ENCODE measurements around the gene HFM1.
"Not testable (repeated sequence)": the region's sequence is repeated elsewhere in the genome, so short reads cannot be mapped to it uniquely, and the experiment has no call there.

HFM1 gene

GRCh38 chr1:91372230-91372629, 32.4 kb downstream of the HFM1 start:
- DNase-seq, result not testable (repeated sequence)

DNA sequence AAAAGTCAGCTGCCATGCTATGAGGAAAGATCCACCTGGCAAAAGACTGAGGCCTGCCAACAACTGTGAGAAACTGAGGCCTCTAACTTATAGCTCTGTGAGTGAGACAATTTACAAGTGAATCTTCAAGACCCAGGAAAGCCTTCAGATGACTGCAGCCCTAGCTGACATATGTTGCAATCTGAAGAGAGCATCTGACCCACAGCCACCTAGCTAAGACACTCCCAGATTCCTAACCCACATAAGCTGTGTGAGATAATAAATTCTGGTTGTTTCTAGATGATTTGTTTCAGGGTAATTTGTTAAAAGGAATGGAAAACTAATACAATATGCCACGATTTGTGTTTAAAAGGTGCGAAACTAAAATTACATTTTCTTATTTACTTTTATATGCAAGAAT, 55.1 kb downstream of the HFM1 start:
- DNase-seq, result no peak

GRCh38 chr1:91346824-91347223, 57.8 kb downstream of the HFM1 start:
- DNase-seq, result no peak

DNA sequence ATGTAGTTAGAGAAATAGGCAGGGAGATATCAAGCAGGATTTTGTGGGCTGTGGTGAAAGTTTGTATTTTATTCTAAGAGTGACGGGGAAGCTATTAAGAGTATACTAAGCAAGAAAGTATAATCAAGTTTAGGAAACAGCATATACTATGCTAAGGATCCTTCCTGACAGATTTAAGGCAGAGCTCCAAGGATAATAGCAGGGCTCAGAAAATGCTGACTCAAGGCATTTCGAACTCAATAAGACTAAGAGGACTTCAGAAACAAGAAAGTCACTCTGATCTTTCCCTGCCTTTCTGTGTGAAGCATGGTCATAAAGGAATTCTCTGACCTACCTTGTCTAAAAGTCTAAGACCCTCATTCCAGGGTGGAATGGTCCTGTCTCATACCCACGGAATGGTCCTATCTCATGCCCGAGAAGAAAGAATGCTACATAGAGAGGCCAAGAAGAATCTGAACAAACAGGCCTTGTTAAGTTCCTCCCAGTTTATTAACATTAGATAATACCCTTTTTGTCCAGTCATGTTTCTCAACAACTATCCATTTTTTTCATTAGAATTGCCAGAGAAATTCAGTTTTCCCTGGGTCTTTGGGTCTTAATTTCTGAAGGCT, 59.1 kb downstream of the HFM1 start:
- no peak for DNase-seq

DNA sequence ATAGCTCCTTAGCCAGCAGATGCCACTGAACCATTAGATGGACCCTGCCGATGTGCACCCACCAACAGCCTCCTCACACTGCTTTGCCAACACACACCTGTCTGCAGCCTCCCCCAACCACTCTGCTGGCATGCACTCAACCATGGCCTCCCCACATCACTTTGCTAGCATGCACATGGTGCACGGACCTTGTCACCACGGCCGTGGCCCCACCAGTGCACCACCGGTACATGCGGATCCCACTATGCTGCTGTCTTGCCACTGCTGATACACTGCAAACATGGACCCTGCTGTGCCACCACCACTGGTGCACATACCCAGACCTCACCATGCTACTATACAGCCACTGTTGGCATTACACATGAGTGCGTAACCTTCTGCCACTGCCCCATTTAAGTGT, 66.1 kb downstream of the HFM1 start:
- DNase-seq, result no peak

DNA sequence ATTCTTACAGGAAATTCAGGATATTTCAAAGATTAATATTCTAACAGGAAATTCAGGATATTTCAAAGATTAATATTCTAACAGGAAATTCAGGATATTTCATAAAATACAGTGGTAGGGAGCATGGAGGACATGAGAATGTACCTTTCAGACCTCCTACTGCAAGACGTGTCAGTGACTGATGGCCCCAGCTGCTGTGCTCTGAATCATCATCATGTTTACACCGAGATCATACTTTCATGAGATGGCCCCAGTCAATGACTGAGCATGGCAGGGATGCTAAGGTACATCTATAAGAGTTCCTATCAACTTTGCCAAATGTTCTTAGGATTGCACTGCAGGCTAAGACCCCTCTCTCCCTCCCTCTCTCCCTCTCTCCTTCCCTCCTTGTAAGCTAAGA, 69.0 kb downstream of the HFM1 start:
- no peak for DNase-seq

GRCh38 chr1:91334856-91335255, 69.8 kb downstream of the HFM1 start:
- no peak for DNase-seq

GRCh38 chr1:91325456-91325855, 79.2 kb downstream of the HFM1 start:
- DNase-seq, result no peak

- no peak for DNase-seq
Observed at GRCh38 chr1:91314643-91315042, 90.0 kb downstream of the HFM1 start.

GRCh38 chr1:91311672-91312071, 93.0 kb downstream of the HFM1 start:
- no peak for DNase-seq

GRCh38 chr1:91308544-91308943, 96.1 kb downstream of the HFM1 start:
- DNase-seq, result no peak

GRCh38 chr1:91307784-91308409, 96.7 kb downstream of the HFM1 start:
- DNase-seq, result no peak

DNA sequence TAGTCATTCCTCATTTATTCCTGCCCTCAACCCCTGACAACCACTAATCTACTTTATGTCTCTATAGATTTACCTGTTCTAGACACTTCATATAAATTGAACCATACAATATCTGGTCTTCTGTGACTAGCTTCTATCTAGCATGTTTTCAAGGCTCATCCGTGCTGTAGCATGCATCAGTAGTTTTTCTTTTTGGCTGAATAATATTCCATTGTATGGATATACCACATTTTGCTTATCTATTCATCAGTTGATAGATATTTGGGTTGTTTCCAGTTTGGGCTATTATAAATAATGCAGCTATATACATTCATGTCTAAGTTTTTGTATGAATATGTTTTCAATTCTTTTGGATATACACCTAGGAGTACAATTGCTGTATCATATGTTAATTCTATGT, 101.5 kb downstream of the HFM1 start:
- no peak for DNase-seq

DNA sequence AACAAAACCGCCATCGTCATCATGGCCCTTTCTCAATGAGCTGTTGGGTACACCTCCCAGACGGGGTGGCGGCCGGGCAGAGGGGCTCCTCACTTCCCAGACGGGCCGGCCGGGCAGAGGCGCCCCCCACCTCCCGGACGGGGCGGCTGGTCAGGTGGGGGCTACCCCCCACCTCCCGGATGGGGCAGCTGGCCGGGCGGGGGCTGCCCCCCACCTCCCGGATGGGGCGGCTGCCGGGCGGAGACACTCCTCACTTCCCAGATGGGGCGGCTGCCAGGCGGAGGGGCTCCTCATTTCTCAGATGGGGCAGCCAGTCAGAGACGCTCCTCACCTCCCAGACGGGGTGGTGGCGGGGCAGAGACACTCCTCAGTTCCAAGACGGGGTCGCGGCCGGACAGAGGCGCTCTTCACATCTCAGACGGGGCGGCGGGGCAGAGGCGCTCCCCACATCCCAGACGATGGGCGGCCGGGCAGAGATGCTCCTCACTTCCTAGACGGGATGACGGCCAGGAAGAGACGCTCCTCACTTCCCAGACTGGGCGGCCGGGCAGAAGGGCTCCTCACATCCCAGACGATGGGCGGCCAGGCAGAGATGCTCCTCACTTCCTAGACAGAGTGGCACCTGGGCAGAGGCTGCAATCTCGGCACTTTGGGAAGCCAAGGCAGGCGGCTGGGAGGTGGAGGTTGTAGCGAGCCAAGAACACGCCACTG, 115.6 kb downstream of the HFM1 start:
- not testable (repeated sequence) for DNase-seq

GRCh38 chr1:91286962-91287317, 117.7 kb downstream of the HFM1 start:
- DNase-seq, result not testable (repeated sequence)

- not testable (repeated sequence) for DNase-seq
Observed at GRCh38 chr1:91286259-91286961, 118.2 kb downstream of the HFM1 start.

DNA sequence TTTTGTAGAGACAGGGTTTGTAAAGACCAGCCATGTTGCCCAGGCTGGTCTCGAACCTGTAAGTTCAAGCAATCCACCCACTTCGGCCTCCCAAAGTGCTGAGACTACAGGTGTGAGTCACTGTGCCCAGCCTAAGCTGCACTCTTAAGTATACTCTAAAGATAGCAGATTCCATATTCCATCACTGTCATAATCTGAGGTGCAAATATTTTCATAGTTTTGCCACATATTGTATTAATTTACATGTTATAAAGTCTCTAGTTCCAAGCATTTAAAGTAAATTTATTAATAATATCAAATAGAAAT, 121.3 kb downstream of the HFM1 start:
- DNase-seq, result no peak

DNA sequence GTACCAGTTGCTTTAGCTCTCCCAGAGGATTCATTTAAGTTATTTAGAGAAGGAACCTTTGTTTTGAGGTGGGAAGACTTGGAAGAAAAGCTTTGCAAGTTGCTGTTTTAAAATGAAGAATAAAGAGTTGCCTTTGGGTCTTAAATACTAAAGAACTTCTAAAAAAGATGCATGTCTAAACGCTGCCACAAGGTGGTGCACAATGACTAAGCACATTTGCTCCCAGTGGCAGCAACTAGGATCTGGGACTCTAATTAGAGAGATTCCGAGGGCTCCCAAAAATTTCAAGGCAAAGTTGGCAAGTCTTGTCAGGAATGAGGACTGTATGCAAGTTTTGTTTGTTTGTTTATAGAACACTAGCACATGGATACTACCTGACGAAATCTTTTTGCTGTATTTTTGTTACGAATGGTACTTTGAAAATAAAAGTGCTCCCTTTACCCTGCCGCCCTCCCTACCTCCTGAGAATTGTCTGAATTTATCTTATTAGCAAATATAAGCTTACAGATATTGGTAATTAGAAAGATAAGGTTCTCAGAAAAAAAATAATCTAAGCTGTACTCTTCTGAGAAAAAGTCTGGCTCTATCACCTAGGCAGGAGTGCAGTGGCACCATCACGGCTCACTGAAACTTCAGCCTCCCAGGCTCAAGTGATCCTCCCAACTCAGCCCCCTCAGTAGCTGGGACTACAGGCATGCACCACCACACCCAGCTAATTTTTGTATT, 121.8 kb downstream of the HFM1 start:
- no peak for DNase-seq

DNA sequence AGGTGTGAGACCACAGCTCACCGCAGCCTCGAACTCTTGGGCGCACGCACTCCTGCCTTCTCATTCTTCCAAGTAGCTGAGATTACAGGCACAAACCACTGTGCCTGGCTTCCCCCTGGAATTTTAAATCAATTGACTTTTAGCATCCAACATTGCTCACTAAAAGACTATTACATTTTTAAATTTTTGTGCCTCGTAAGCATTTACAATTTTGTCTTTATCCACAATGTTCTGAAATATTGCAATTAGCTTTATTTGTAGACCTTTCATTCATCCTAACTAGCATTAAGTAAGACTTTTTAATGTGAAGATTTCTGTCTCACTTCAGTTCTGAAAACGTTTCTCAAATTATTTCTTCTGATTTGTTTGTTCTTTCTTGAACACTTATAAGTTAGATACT, 122.9 kb downstream of the HFM1 start:
- DNase-seq, result no peak

DNA sequence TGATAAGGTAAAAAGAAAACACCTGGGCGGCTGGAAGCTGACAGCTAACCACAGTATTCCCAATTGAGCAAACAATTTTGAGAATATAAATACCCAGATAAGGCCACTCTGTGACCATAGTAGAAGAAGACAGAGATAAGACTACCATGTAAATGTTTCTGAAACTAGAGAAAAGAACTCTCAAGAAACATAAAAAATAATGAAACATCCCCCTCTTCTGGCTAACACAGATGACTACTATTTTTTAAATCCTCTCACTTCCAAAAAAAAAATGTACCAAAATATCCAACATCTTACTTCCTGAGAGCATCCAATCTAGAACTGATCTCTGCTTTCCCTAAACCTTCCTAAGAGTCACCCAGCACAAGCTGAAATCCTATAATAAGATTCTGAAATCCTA, 125.9 kb downstream of the HFM1 start:
- DNase-seq, result no peak

DNA sequence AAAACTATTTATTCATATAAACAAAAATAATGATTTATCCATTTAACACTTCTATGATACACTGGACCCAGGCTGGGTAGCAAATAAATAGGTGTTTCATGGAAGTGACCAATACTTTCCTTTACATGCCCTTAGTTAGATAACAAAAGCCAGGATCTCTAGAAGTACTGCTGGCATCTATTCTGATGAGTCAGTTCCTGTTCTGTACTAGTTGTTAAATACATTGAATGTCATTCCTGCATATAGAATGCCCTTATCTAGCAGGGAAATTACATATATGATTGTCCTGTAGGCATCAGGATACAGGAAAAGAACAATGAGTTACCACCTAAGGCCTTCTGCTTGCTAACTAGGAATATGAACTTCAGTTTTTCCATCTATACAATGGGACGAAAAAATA, 130.8 kb downstream of the HFM1 start:
- no peak for DNase-seq

DNA sequence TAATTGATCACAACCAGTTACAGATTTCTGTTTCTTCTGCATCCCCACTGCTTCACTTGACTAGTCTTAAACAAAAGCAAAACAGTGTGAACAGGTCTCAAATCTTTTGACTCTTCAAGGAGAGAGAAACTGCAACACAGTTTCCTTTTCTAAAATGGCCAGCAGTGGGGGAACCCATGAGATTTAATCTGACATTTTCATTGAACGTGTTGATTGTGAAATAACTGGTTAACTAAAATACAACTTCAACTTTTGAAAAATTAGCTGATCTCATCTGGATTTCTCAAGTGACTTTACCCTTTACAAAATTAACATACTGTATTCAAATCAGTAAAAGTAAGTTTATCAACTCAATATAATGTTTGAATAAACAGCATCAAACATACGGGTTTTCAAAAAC, 143.0 kb downstream of the HFM1 start:
- DNase-seq, result no peak

- DNase-seq, result no peak
Observed at GRCh38 chr1:91245435-91245834, 159.2 kb downstream of the HFM1 start.

DNA sequence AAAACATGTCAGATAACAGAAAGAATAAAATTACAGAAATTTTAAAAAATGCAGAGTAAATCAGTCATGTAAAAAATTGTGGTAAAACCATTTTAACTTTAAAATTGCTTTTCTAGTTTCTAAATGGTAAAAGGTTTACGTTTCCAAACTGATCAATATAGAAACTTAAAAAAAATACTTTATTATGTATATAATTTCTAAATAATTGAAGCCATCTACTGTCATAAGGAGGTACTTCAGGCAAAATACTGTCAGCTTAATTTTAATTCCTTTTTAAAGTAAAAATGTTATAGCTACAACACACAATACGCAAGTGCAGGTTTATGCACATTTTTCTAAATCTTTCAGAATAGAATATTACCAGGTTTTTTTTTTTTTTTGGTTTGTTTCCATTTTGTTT, 159.9 kb downstream of the HFM1 start:
- no peak for DNase-seq
